ENCODE measurements around the gene ITIH4. TPM values are rescaled to one million over a fixed set of nuclear protein-coding genes. Genes with fewer than 3 reads are reported as not detected.

Gene ITIH4
- total and polyA plus RNA-seq, 2 donors (not counting 1 experiment from before 2014, with no cell fraction given) = 21.5 to 38.5 TPM

DNA sequence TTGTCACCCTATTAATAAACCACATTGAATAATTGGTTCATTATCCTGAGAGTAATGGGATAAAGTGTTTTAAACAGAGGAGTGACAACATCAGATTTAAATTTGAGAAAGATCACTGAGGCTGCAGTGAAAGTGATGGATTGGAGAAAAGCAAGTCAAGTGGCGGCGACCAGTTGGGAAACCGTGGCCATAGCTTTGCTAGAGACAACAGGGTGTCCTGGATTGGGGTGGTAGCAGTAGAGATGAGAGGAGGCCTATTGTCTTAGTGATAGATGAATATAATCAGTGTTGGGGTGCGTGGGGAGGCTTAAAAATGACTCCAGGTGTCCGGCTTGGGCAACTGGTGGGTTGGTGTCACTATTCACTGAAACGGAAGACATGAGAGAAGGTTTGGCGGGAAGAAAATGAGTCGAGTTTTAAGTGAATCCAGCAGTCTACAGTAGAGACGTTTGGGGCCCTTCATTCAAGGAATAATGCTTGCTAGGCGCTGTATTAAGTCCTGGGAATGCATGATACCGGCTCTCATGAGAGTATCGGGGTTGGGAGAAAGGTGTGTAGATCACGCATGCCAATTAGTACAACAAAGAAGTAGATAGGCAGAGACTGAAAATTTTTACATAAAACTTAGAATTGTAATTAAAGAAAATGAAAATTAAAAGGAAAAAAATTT lies 60.6 kb downstream of the ITIH4 start:
- H3K4me3 Mint-ChIP-seq = peak overlapping the region; percentile 99
- Histone ChIP-seq H3K27ac (ENCODE audit: low read length in 2 of 2) (peak overlapping the region in 1 of 2 donors; percentile 89), H3K9me3 (ENCODE audit: control extremely low read depth in 1 of 3, control insufficient read depth in 2 of 3, insufficient read depth in 1 of 3, low read length in 2 of 3) (no peaks in the 10 kb centered on the region), H3K4me1 (ENCODE audit: control insufficient read depth in 2 of 2, insufficient read depth in 2 of 2, low read length in 2 of 2) (peaks cover 9 to 12% of the 10 kb centered on the region in 2 donors), H3K36me3 (replicated peaks in 1 of 2; ENCODE audit: control extremely low read depth in 1 of 2, control insufficient read depth in 1 of 2, extremely low read depth in 1 of 2, insufficient read depth in 2 of 2, low read length in 1 of 2) (peaks cover 8 to 11% of the 10 kb centered on the region in 2 experiments), H3K9ac (ENCODE audit: low read length) (peak overlapping the region; percentile 85), H3K27me3 (replicated peaks in 1 of 4; ENCODE audit: control extremely low read depth in 1 of 4, control insufficient read depth in 3 of 4, insufficient read depth in 4 of 4, low read length in 3 of 4) (no peaks in the 10 kb centered on the region), H4K20me1 (ENCODE audit: control insufficient read depth, insufficient read depth, low read length, poor library complexity, severe bottlenecking) (no peaks in the 10 kb centered on the region), H2AFZ (ENCODE audit: insufficient read depth, low read depth, low read length, poor library complexity, severe bottlenecking) (peak overlapping the region; percentile 87), H3K4me2 (replicated peaks; ENCODE audit: low read depth, low read length, poor library complexity, severe bottlenecking) (peak overlapping the region; percentile 90), H3K79me2 (ENCODE audit: control insufficient read depth, insufficient read depth, low read length) (peaks cover 15% of the 10 kb centered on the region), H3K4me3 (ENCODE audit: control extremely low read depth in 1 of 5, extremely low read depth in 1 of 5, insufficient read depth in 1 of 5, low read depth in 2 of 5, low read length in 4 of 5) (peak overlapping the region; percentile 47 to 85 (median 70))
- ChIA-PET POLR2A (interaction anchor here (0.6 to 2.0 kb wide), 4 partner anchors 10 to 276 kb away, joined by 3 to 15 read pairs (median 4); partner anchors contain the start of genes GLT8D1, SFMBT1 and SPCS1), CTCF (interaction anchor here (1.7 to 2.5 kb wide), 3 partner anchors 28 to 276 kb away, joined by 4 to 9 read pairs (median 4); partner anchors contain the start of gene SFMBT1)
- no peaks in the 10 kb centered on the region for H3K27me3 Mint-ChIP-seq
- ATAC-seq (ENCODE audit: low read depth) (no peak), DNase-seq (no peak)
- intact Hi-C loops (cut with micrococcal nuclease) = loop anchor here (1.0 to 2.0 kb wide), 5 partner anchors 63 to 302 kb away; partner anchors contain the start of genes PBRM1, SPCS1 and STIMATE
- TF ChIP-seq, protein P1, sequence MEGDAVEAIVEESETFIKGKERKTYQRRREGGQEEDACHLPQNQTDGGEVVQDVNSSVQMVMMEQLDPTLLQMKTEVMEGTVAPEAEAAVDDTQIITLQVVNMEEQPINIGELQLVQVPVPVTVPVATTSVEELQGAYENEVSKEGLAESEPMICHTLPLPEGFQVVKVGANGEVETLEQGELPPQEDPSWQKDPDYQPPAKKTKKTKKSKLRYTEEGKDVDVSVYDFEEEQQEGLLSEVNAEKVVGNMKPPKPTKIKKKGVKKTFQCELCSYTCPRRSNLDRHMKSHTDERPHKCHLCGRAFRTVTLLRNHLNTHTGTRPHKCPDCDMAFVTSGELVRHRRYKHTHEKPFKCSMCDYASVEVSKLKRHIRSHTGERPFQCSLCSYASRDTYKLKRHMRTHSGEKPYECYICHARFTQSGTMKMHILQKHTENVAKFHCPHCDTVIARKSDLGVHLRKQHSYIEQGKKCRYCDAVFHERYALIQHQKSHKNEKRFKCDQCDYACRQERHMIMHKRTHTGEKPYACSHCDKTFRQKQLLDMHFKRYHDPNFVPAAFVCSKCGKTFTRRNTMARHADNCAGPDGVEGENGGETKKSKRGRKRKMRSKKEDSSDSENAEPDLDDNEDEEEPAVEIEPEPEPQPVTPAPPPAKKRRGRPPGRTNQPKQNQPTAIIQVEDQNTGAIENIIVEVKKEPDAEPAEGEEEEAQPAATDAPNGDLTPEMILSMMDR (IDR thresholded peaks at IDR 0.05) = no peak
- TF ChIP-seq EZH2 (IDR thresholded peaks at IDR 0.05; ENCODE audit: borderline replicate concordance, insufficient read depth, low read depth, low read length, poor library complexity, severe bottlenecking) = no peak
- H3K4me1 Mint-ChIP-seq = peaks cover 18% of the 10 kb centered on the region
- 43% methylated on average over 9 of the region's 13 CpGs for WGBS (ENCODE audit: insufficient coverage)
- peak overlapping the region; percentile 33 for H3K27ac Mint-ChIP-seq
- H3K9me3 Mint-ChIP-seq (ENCODE audit: insufficient read depth) = no peaks in the 10 kb centered on the region

DNA sequence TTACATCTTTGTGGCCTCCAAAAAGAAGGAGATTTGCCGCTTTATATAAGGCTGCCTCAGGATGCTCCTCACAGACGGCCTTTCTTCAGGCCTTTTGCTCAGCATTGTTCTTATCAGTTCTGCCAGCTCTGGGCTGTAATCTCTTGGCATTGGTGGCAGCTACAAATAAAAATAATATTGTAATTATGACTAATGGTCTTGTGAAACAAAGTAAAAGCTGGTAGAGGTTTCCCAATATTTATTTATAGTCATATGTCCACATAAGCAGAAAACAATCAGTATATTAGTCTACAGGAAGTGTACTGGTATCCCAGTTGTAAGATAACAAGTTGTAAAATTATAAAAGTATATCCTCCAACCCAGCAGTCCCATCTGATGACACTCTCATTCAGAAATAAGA lies 67.0 kb downstream of the ITIH4 start:
- WGBS (ENCODE audit: insufficient coverage) = 100% methylated on average over 1 of the region's 2 CpGs
- H3K4me3 Mint-ChIP-seq = no peak overlapping the region
- intact Hi-C loops (cut with micrococcal nuclease) = no loop called here
- Histone ChIP-seq H3K4me1 (ENCODE audit: control insufficient read depth in 2 of 2, insufficient read depth in 2 of 2, low read length in 2 of 2) (no peaks in the 10 kb centered on the region), H4K20me1 (ENCODE audit: control insufficient read depth, insufficient read depth, low read length, poor library complexity, severe bottlenecking) (no peaks in the 10 kb centered on the region), H3K9me3 (ENCODE audit: control extremely low read depth in 1 of 3, control insufficient read depth in 2 of 3, insufficient read depth in 1 of 3, low read length in 2 of 3) (no peaks in the 10 kb centered on the region), H3K79me2 (ENCODE audit: control insufficient read depth, insufficient read depth, low read length) (peaks cover 4% of the 10 kb centered on the region), H3K4me3 (ENCODE audit: control extremely low read depth in 1 of 5, extremely low read depth in 1 of 5, insufficient read depth in 1 of 5, low read depth in 2 of 5, low read length in 4 of 5) (no peak overlapping the region), H3K27me3 (replicated peaks in 1 of 4; ENCODE audit: control extremely low read depth in 1 of 4, control insufficient read depth in 3 of 4, insufficient read depth in 4 of 4, low read length in 3 of 4) (no peaks in the 10 kb centered on the region), H3K4me2 (replicated peaks; ENCODE audit: low read depth, low read length, poor library complexity, severe bottlenecking) (no peak overlapping the region), H3K9ac (ENCODE audit: low read length) (no peak overlapping the region), H3K36me3 (replicated peaks in 1 of 2; ENCODE audit: control extremely low read depth in 1 of 2, control insufficient read depth in 1 of 2, extremely low read depth in 1 of 2, insufficient read depth in 2 of 2, low read length in 1 of 2) (peaks cover 16 to 44% of the 10 kb centered on the region in 2 experiments), H3K27ac (ENCODE audit: low read length in 2 of 2) (no peak overlapping the region), H2AFZ (ENCODE audit: insufficient read depth, low read depth, low read length, poor library complexity, severe bottlenecking) (no peak overlapping the region)
- no peak overlapping the region for H3K27ac Mint-ChIP-seq
- ChIA-PET CTCF (interaction anchor here (0.6 kb wide), 1 partner anchor 16 kb away, joined by 3 read pairs; no protein-coding TSS in a partner anchor), POLR2A (no interaction called here)
- H3K4me1 Mint-ChIP-seq = no peaks in the 10 kb centered on the region
- H3K9me3 Mint-ChIP-seq (ENCODE audit: insufficient read depth) = no peaks in the 10 kb centered on the region
- ATAC-seq (ENCODE audit: low read depth) = no peak
- no peak for DNase-seq
- no peaks in the 10 kb centered on the region for H3K27me3 Mint-ChIP-seq
- no peak for TF ChIP-seq EZH2 (IDR thresholded peaks at IDR 0.05; ENCODE audit: borderline replicate concordance, insufficient read depth, low read depth, low read length, poor library complexity, severe bottlenecking)
- TF ChIP-seq, protein P1 (IDR thresholded peaks at IDR 0.05) = no peak

Measured in B cell (primary cell).